ENCODE results near the gene CDK9. TPM values are rescaled to one million over a fixed set of nuclear protein-coding genes. Genes with fewer than 3 reads are reported as not detected.

CDK9 gene
- total RNA-seq, 4 donors from 2014 or later: 66.6 to 112 (median 87.6) TPM

DNA sequence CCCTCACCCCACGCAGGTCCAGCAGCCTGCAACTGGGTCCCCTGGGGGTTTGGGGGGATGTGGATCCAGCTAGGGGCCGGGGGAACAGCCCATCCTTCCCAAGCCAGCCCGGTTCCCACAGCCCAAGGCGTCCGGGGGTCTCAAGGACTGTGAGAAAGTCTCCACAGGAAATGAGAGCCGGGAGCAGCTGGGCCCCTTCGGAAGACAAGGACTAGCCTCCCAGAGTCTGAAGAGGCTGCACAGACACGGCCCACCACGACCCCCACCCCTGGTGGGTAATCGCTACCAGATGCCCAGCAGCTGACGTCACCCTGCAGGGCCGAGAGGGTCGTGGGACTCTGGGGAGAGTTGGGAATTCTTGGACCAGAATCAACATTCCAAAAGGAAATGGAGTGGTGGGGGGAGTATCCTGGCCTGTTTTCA, 17.9 kb upstream of the CDK9 start:
- whole genome bisulfite sequencing, 2 donors: 19 to 34% methylated on average over 7 to 13 of the region's 13 CpGs
- no peak for TF ChIP-seq EP300 (IDR thresholded peaks at IDR 0.05)
- no peak for TF ChIP-seq POLR2A (IDR thresholded peaks at IDR 0.05)
- TF ChIP-seq, protein P1, sequence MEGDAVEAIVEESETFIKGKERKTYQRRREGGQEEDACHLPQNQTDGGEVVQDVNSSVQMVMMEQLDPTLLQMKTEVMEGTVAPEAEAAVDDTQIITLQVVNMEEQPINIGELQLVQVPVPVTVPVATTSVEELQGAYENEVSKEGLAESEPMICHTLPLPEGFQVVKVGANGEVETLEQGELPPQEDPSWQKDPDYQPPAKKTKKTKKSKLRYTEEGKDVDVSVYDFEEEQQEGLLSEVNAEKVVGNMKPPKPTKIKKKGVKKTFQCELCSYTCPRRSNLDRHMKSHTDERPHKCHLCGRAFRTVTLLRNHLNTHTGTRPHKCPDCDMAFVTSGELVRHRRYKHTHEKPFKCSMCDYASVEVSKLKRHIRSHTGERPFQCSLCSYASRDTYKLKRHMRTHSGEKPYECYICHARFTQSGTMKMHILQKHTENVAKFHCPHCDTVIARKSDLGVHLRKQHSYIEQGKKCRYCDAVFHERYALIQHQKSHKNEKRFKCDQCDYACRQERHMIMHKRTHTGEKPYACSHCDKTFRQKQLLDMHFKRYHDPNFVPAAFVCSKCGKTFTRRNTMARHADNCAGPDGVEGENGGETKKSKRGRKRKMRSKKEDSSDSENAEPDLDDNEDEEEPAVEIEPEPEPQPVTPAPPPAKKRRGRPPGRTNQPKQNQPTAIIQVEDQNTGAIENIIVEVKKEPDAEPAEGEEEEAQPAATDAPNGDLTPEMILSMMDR (IDR thresholded peaks at IDR 0.05): no peak
- Histone ChIP-seq H3K27ac (peak overlapping the region in 3 of 4 donors; percentile 41 to 74 (median 64)), H3K27me3 (no peaks in the 10 kb centered on the region), H3K36me3 (no peaks in the 10 kb centered on the region), H3K9me3 (no peaks in the 10 kb centered on the region), H3K4me3 (peak overlapping the region in 1 of 4 donors; percentile 8), H3K4me1 (peaks cover 0 to 48% (median 30%) of the 10 kb centered on the region in 4 donors)
- no peak for DNase-seq (ENCODE audit: low spot score in 2 of 2)

DNA sequence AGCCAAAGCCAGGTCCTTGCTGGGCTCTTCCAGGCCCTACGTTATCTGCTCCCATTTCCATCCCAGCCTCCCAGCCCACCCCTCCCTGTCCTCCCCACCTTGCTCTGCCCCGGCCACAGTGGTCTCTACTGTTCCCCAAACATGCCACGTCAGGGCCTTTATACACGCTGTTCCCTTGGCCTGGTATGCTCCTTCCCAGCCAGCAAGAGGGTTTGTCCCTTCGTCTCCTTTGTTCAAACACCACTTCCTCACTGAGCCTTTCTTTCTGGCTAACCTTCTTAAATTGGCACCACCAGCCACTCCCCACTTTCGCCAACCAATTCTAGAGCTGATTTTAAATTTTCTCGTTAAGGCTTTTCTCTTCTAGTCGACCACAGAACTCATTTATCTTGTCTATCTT, 17.1 kb upstream of the CDK9 start:
- Histone ChIP-seq H3K4me3 (peak overlapping the region in 1 of 4 donors; percentile 8), H3K27me3 (no peaks in the 10 kb centered on the region), H3K4me1 (peaks cover 0 to 45% (median 30%) of the 10 kb centered on the region in 4 donors), H3K36me3 (no peaks in the 10 kb centered on the region), H3K27ac (peak overlapping the region in 3 of 4 donors; percentile 41 to 74 (median 64)), H3K9me3 (no peaks in the 10 kb centered on the region)
- no peak for DNase-seq (ENCODE audit: low spot score in 2 of 2)
- 47 to 58% methylated on average over 8 of the region's 8 CpGs for WGBS, 2 donors
- no peak for TF ChIP-seq EP300 (IDR thresholded peaks at IDR 0.05)
- TF ChIP-seq POLR2A (IDR thresholded peaks at IDR 0.05): no peak
- TF ChIP-seq, protein P1 (IDR thresholded peaks at IDR 0.05): no peak

DNA sequence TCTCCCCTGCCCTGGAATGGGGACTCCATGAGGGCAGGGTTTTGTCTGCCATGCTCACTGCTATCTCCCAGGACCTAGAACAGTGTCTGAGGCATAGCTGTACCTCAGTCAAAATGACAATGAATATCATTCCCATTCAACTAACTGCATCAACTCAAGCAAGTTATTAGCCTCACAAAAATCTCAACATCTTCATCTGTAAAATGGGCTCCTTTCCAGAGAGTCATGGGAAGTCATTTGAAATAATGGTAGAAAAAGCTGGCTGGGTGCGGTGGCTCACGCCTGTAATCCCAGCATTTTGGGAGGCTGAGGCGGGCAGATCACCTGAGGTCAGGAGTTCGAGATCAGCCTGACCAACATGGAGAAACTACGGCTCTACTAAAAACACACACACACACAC, 16.7 kb upstream of the CDK9 start:
- Histone ChIP-seq H3K4me3 (no peak overlapping the region), H3K27me3 (no peaks in the 10 kb centered on the region), H3K27ac (peak overlapping the region in 2 of 4 donors; percentile 57 to 74), H3K9me3 (no peaks in the 10 kb centered on the region), H3K36me3 (no peaks in the 10 kb centered on the region), H3K4me1 (peaks cover 0 to 44% (median 30%) of the 10 kb centered on the region in 4 donors)
- WGBS, 2 donors: 94 to 97% methylated on average over 5 of the region's 5 CpGs
- DNase-seq (ENCODE audit: low spot score in 2 of 2): no peak
- TF ChIP-seq POLR2A (IDR thresholded peaks at IDR 0.05) (no peak), EP300 (IDR thresholded peaks at IDR 0.05) (no peak)
- TF ChIP-seq, protein P1 (IDR thresholded peaks at IDR 0.05): no peak

DNA sequence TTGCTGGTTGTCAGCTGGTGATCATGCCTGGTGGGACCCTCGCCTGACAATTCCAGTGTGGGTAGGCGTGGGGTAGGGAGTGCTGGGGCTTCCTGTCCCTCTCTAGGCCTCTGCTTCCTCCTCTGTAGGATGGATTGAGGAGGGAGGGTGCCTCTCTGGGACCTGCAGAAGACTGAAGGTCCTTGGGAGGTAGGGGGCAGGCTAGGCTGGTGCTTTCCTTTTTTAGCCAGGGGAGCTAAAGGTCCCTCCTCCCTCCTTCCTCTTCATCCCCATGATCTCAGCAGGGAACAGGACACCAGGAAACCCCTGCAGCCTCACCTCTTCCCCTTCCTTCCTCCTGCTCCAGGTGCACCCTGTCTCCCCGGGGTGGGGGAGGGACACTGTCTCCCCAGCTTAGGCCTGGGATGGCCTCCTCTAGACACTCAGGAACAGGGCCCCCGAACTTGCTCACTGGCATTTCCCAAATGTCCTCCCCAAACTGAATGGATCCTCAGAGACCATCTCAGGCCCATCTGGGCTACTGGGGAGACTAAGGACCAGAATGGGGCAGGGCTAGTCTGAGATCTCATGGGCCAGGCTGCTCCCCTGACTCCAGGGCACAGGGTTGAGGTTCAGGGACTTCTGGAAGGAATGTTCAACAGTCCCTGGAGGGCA, 15.8 kb upstream of the CDK9 start:
- peak overlapping the region; percentile 25 to 53 (median 41) for H3K4me3 ChIP-seq

DNA sequence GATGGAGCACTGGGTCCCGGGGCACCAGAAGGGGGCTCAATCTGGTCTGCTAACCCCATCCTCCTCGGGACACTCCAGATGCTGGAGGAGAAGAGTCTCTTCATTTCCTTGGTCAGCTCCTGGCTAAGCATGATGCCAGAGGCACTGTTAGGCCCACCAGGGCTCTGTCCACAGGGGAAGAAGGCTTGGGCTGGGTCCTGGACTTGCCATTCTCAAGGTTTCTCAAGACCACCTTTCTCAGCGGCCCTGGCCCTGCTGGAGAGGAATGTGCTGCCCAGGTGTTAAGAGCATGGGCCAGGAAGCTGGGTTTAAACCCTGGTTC, 15.3 kb upstream of the CDK9 start:
- no peaks in the 10 kb centered on the region for H3K36me3 ChIP-seq
- H3K27ac ChIP-seq: peak overlapping the region; percentile 23 to 62 (median 56)
- H3K9me3 ChIP-seq: no peaks in the 10 kb centered on the region
- WGBS, 2 donors: 17 to 45% methylated on average over 2 of the region's 3 CpGs
- peak overlapping the region; percentile 25 to 53 (median 41) for H3K4me3 ChIP-seq
- TF ChIP-seq, protein P1 (IDR thresholded peaks at IDR 0.05): no peak
- TF ChIP-seq POLR2A (IDR thresholded peaks at IDR 0.05) (no peak), EP300 (IDR thresholded peaks at IDR 0.05) (no peak)
- H3K27me3 ChIP-seq: no peaks in the 10 kb centered on the region
- no peak for DNase-seq (ENCODE audit: low spot score in 2 of 2)
- peaks cover 0 to 39% (median 30%) of the 10 kb centered on the region in 4 donors for H3K4me1 ChIP-seq

More for the DNA sequence above, 15.8 kb upstream of the CDK9 start:
- H3K9me3 ChIP-seq: no peaks in the 10 kb centered on the region
- no peak for DNase-seq (ENCODE audit: low spot score in 2 of 2)
- no peak for TF ChIP-seq EP300 (IDR thresholded peaks at IDR 0.05)
- TF ChIP-seq, protein P1 (IDR thresholded peaks at IDR 0.05): no peak
- H3K27ac ChIP-seq: peak overlapping the region in 3 of 4 donors; percentile 52 to 62 (median 59)
- H3K4me1 ChIP-seq: peaks cover 0 to 39% (median 30%) of the 10 kb centered on the region in 4 donors
- 45 to 55% methylated on average over 4 of the region's 4 CpGs for WGBS, 2 donors
- no peaks in the 10 kb centered on the region for H3K27me3 ChIP-seq
- no peaks in the 10 kb centered on the region for H3K36me3 ChIP-seq

All from tibial nerve (tissue), 4 donors.